Measurements from ENCODE around the gene FYB1. TPM values are rescaled to one million over a fixed set of nuclear protein-coding genes. Genes with fewer than 3 reads are reported as not detected.

Gene FYB1
- total and polyA plus RNA-seq, 2 of the 8 experiments (the other 6 are each of a cell fraction or from before 2014, with no cell fraction given), result not detected

- H4K5ac ChIP-seq (ENCODE audit: insufficient read length, low read depth, low read length), result no peak overlapping the region
- H2BK15ac ChIP-seq (ENCODE audit: low read length), result no peak overlapping the region
- no peaks in the 10 kb centered on the region for H3K79me2 ChIP-seq (ENCODE audit: control insufficient read depth in 1 of 2, insufficient read depth in 2 of 2, low read length in 2 of 2)
- no peak overlapping the region for H3K18ac ChIP-seq (ENCODE audit: extremely low read depth, low read length)
- POLR2A ChIA-PET (ENCODE audit: partially characterized antibody), result no interaction called here
- no peaks in the 10 kb centered on the region for H3K79me1 ChIP-seq (ENCODE audit: low read depth, low read length)
- H3K9ac ChIP-seq (replicated peaks in 1 of 4; ENCODE audit: extremely low read depth in 1 of 4, low read depth in 3 of 4, low read length in 3 of 4), result no peak overlapping the region
- no peaks in the 10 kb centered on the region for H3K9me3 ChIP-seq (ENCODE audit: insufficient read depth in 2 of 2, low read depth in 1 of 2, low read length in 1 of 2)
- CTCF ChIA-PET (ENCODE audit: partially characterized antibody), result interaction anchor here (0.7 to 2.0 kb wide), 2 partner anchors 16 to 59 kb away, joined by 3 to 9 read pairs; no protein-coding TSS in a partner anchor
- no peak overlapping the region for H3K56ac ChIP-seq (replicated peaks; ENCODE audit: insufficient read length, low read depth, low read length)
- no peak overlapping the region for H3K14ac ChIP-seq (ENCODE audit: insufficient read length)
- DNase-seq (ENCODE audit: low read depth in 1 of 2, low spot score in 2 of 2) (no peak), FAIRE-seq (no peak)
- no peaks in the 10 kb centered on the region for H3K23me2 ChIP-seq (ENCODE audit: low read depth, low read length)
- no peak overlapping the region for H2BK20ac ChIP-seq (ENCODE audit: low read length)
- H3K27me3 ChIP-seq (replicated peaks in 1 of 4; ENCODE audit: control insufficient read depth in 3 of 4, extremely low read depth in 1 of 4, insufficient read depth in 3 of 4, low read length in 3 of 4), result no peaks in the 10 kb centered on the region
- no peak overlapping the region for H3K23ac ChIP-seq (ENCODE audit: insufficient read length)
- H3K4me2 ChIP-seq (ENCODE audit: insufficient read depth in 1 of 2, low read depth in 2 of 2, low read length in 2 of 2), result no peak overlapping the region
- H4K91ac ChIP-seq (replicated peaks; ENCODE audit: insufficient read length, low read length), result no peak overlapping the region
- H3K27ac ChIP-seq (ENCODE audit: low read depth, low read length), result no peak overlapping the region
- 87% methylated on average over 2 of the region's 2 CpGs; no CpG with 5 or more reads in 1 of the 2 experiments for WGBS, 2 experiments (ENCODE audit: extremely low coverage in 1 of 2, insufficient coverage in 1 of 2, insufficient read length in 1 of 2, insufficient replicate concordance in 2 of 2, low coverage in 1 of 2, low lambda C conversion rate in 2 of 2, missing lambda C conversion rate in 1 of 2)
- no peak overlapping the region for H3K4me3 ChIP-seq (ENCODE audit: extremely low read depth in 1 of 4, insufficient read depth in 2 of 4, low read depth in 3 of 4, low read length in 4 of 4)
- H2AK5ac ChIP-seq (ENCODE audit: low read depth, low read length), result no peak overlapping the region
- no peaks in the 10 kb centered on the region for H4K20me1 ChIP-seq (replicated peaks in 1 of 2; ENCODE audit: control insufficient read depth in 1 of 2, insufficient read depth in 2 of 2, low read length in 2 of 2)
- H3K4me1 ChIP-seq (replicated peaks in 1 of 4; ENCODE audit: control insufficient read depth in 3 of 4, insufficient read depth in 4 of 4, low read length in 3 of 4), result no peaks in the 10 kb centered on the region
- H2BK5ac ChIP-seq (ENCODE audit: low read depth, low read length), result no peak overlapping the region
- no peaks in the 10 kb centered on the region for H3K36me3 ChIP-seq (ENCODE audit: control insufficient read depth in 2 of 4, insufficient read depth in 4 of 4, low read length in 3 of 4)
- no peak overlapping the region for H2AFZ ChIP-seq (ENCODE audit: low read length)
- no peak overlapping the region for H2BK12ac ChIP-seq (ENCODE audit: low read depth, low read length)
- no peak overlapping the region for H2BK120ac ChIP-seq (replicated peaks; ENCODE audit: low read depth, low read length)
- no peak overlapping the region for H4K8ac ChIP-seq (ENCODE audit: extremely low read depth, insufficient read depth, low read length)
- no peak overlapping the region for H3K4ac ChIP-seq (replicated peaks; ENCODE audit: insufficient read length, low read depth, low read length)
- TF ChIP-seq CHD1 (IDR thresholded peaks at IDR 0.05; ENCODE audit: low read depth, low read length) (no peak), POLR2AphosphoS5 (IDR thresholded peaks at IDR 0.05; ENCODE audit: low read depth, low read length) (no peak), PHF8 (conservative IDR thresholded peaks at IDR 0.05; ENCODE audit: low read depth, low read length) (no peak)
These were observed 14.4 kb upstream of the FYB1 start for GRCh38 chr5:39233783-39234182.

Data from H1 (cell line).